IMR-90 (cell line): ENCODE data around the gene DGLUCY. TPM values are rescaled to one million over a fixed set of nuclear protein-coding genes. Genes with fewer than 3 reads are reported as not detected.

Experiments used
- ATAC-seq: fragments of 200-7000 bp; cut with Tn5 transposase; 2 replicates; pipeline ENCODE4 v1.9.1; 2020; ENCODE audit warnings: low read depth, mild to moderate bottlenecking, moderate library complexity
- BruUV-seq: library from RNA; stranded (reverse); fragments of 400-500 nt; replicated peaks from 2 replicates; lab custom pipeline; 2021; lab: Mats Ljungman, UMichigan
- CTCF ChIA-PET: fragments of 300-600 bp; formaldehyde crosslinking; extraction: SDS; loops from one replicate; lab custom pipeline; 2021; ENCODE audit warnings: antibody characterized with exemption; lab: Yijun Ruan, JAX
- POLR2A ChIA-PET: fragments of 300-600 bp; sonication (Branson Sonifier 250); formaldehyde crosslinking; loops from one replicate; lab custom pipeline; 2022; ENCODE audit warnings: antibody characterized with exemption; ENCODE audit not compliant: unreplicated experiment; lab: Charles Lee
- DNase-seq: peaks from one replicate; pipeline ENCODE4 v3.0.0; 2013
- H2AFZ ChIP-seq: replicated peaks from 2 replicates; pipeline ENCODE3; 2013; ENCODE audit warnings: low read length, mild to moderate bottlenecking; ENCODE audit not compliant: poor library complexity
- H2AK5ac ChIP-seq: 2 replicates; pipeline ENCODE4 v1.6.1; 2013; ENCODE audit warnings: low read depth, low read length, inconsistent platforms
- H2AK9ac ChIP-seq: replicated peaks from 2 replicates; pipeline ENCODE3; 2013; ENCODE audit warnings: mild to moderate bottlenecking, low read depth, low read length, moderate library complexity; ENCODE audit not compliant: poor library complexity
- H2BK120ac ChIP-seq: 2 replicates; pipeline ENCODE4 v1.6.1; 2013; ENCODE audit warnings: low read depth, low read length, inconsistent platforms
- H2BK15ac ChIP-seq: 3 replicates; pipeline ENCODE4 v1.6.1; 2013; ENCODE audit warnings: low read depth, low read length, inconsistent platforms
- H2BK20ac ChIP-seq: 2 replicates; pipeline ENCODE4 v1.6.1; 2013; ENCODE audit warnings: low read depth, mild to moderate bottlenecking, inconsistent platforms, low read length, moderate library complexity
- H2BK5ac ChIP-seq: 2 replicates; pipeline ENCODE4 v1.6.1; 2013; ENCODE audit warnings: mild to moderate bottlenecking, low read depth, low read length, inconsistent platforms; ENCODE audit not compliant: poor library complexity, severe bottlenecking
- H3K14ac ChIP-seq: replicated peaks from 2 replicates; pipeline ENCODE4 v1.6.1; 2013; ENCODE audit warnings: low read depth, low read length, inconsistent platforms
- H3K18ac ChIP-seq: 2 replicates; pipeline ENCODE4 v1.6.1; 2013; ENCODE audit warnings: low read depth, low read length, control low read depth
- H3K23ac ChIP-seq: 2 replicates; pipeline ENCODE4 v1.6.1; 2013; ENCODE audit warnings: low read depth, low read length, inconsistent platforms
- H3K27ac ChIP-seq: 2 replicates; pipeline ENCODE4 v1.5.1; 2013; ENCODE audit warnings: mild to moderate bottlenecking, control low read depth, low read length; ENCODE audit not compliant: insufficient read depth
- H3K27me3 ChIP-seq: 2 replicates; pipeline ENCODE4 v1.6.1; 2013; ENCODE audit warnings: low read length; ENCODE audit not compliant: control insufficient read depth, insufficient read depth
- H3K36me3 ChIP-seq: 2 replicates; pipeline ENCODE4 v1.6.1; 2013; ENCODE audit warnings: low read length, mixed read lengths; ENCODE audit not compliant: control insufficient read depth, insufficient read depth
- H3K4ac ChIP-seq: 2 replicates; pipeline ENCODE4 v1.6.1; 2013; ENCODE audit warnings: low read depth, low read length, inconsistent platforms
- H3K4me1 ChIP-seq: 2 replicates; pipeline ENCODE4 v1.6.1; 2013; ENCODE audit warnings: low read length, mixed read lengths; ENCODE audit not compliant: control insufficient read depth, insufficient read depth
- H3K4me2 ChIP-seq: 2 replicates; pipeline ENCODE4 v1.6.1; 2013; ENCODE audit warnings: low read depth, mild to moderate bottlenecking, control low read depth, low read length, moderate library complexity
- H3K4me3 ChIP-seq: 2 replicates; pipeline ENCODE4 v1.5.1; 2013; ENCODE audit warnings: low read depth, mild to moderate bottlenecking, control low read depth, low read length, moderate library complexity; ENCODE audit not compliant: insufficient read depth
- H3K56ac ChIP-seq: 2 replicates; pipeline ENCODE4 v1.6.1; 2013; ENCODE audit warnings: low read length, inconsistent platforms; ENCODE audit not compliant: insufficient read depth; ENCODE audit errors: extremely low read depth
- H3K79me1 ChIP-seq, 2 experiments: 2 replicates each; pipeline ENCODE4 v1.6.1; 2013; ENCODE audit warnings: low read length in 2 of 2, inconsistent platforms in 1 of 2, low read depth in 1 of 2
- H3K9ac ChIP-seq: 2 replicates; pipeline ENCODE4 v1.6.1; 2013; ENCODE audit warnings: low read depth, low read length, control low read depth
- H3K9me1 ChIP-seq: 2 replicates; pipeline ENCODE4 v1.6.1; 2013; ENCODE audit warnings: low read length, inconsistent platforms; ENCODE audit not compliant: insufficient read depth
- H3K9me3 ChIP-seq: 2 replicates; pipeline ENCODE4 v1.6.1; 2013; ENCODE audit warnings: low read length; ENCODE audit not compliant: control insufficient read depth, insufficient read depth
- H4K20me1 ChIP-seq: 2 replicates; pipeline ENCODE4 v1.6.1; 2013; ENCODE audit warnings: low read length, inconsistent platforms; ENCODE audit not compliant: insufficient read depth
- H4K5ac ChIP-seq: 2 replicates; pipeline ENCODE4 v1.6.1; 2013; ENCODE audit warnings: mild to moderate bottlenecking, low read depth, low read length, control low read depth
- H4K8ac ChIP-seq, 2 experiments: 2 replicates each; pipeline ENCODE4 v1.6.1; 2013; ENCODE audit warnings: low read depth in 2 of 2, low read length in 2 of 2, control low read depth in 1 of 2, inconsistent platforms in 1 of 2
- H4K91ac ChIP-seq: 2 replicates; pipeline ENCODE4 v1.6.1; 2013; ENCODE audit warnings: low read depth, low read length, inconsistent platforms; ENCODE audit not compliant: insufficient read depth
- BHLHE40 ChIP-seq: fragments of 150-350 bp; IDR thresholded peaks from 2 replicates; pipeline ENCODE4 v1.6.1; 2016; ENCODE audit warnings: mild to moderate bottlenecking, low read depth, low read length
- CEBPB ChIP-seq: IDR thresholded peaks from 2 replicates; pipeline ENCODE4 v1.6.1; 2012; ENCODE audit warnings: low read depth, low read length, improper control_type of control experiment
- CHD1 ChIP-seq: IDR thresholded peaks from 2 replicates; pipeline ENCODE4 v1.6.1; 2012; ENCODE audit warnings: low read depth, low read length, improper control_type of control experiment
- ELK1 ChIP-seq: fragments of 150-350 bp; IDR thresholded peaks from 2 replicates; pipeline ENCODE4 v1.6.1; 2016; ENCODE audit warnings: low read depth, mild to moderate bottlenecking, low read length, moderate library complexity, borderline replicate concordance
- FOS ChIP-seq: fragments of 150-350 bp; IDR thresholded peaks from 2 replicates; pipeline ENCODE4 v1.6.1; 2016; ENCODE audit warnings: low read depth, low read length
- MAFK ChIP-seq: IDR thresholded peaks from 2 replicates; pipeline ENCODE4 v1.6.1; 2012; ENCODE audit warnings: low read depth, low read length, improper control_type of control experiment
- MAZ ChIP-seq: IDR thresholded peaks from 2 replicates; pipeline ENCODE4 v1.6.1; 2012; ENCODE audit warnings: low read depth, mild to moderate bottlenecking, low read length, improper control_type of control experiment, moderate library complexity, borderline replicate concordance
- MXI1 ChIP-seq: IDR thresholded peaks from 2 replicates; pipeline ENCODE4 v1.6.1; 2012; ENCODE audit warnings: low read depth, mild to moderate bottlenecking, low read length, moderate library complexity, borderline replicate concordance
- NFE2L2 ChIP-seq: fragments of 150-350 bp; IDR thresholded peaks from 2 replicates; pipeline ENCODE4 v1.6.1; 2016; ENCODE audit warnings: low read depth, mild to moderate bottlenecking, low read length
- POLR2A ChIP-seq: IDR thresholded peaks from 2 replicates; pipeline ENCODE4 v1.6.1; 2012; ENCODE audit warnings: mild to moderate bottlenecking, low read depth, low read length
- RAD21 ChIP-seq: IDR thresholded peaks from 2 replicates; pipeline ENCODE4 v1.6.1; 2012; ENCODE audit warnings: low read length, improper control_type of control experiment
- RCOR1 ChIP-seq: IDR thresholded peaks from 2 replicates; pipeline ENCODE4 v1.6.1; 2012; ENCODE audit warnings: mild to moderate bottlenecking, low read length, improper control_type of control experiment; ENCODE audit not compliant: insufficient replicate concordance
- RFX5 ChIP-seq: IDR thresholded peaks from 2 replicates; pipeline ENCODE4 v1.8.0; 2012; ENCODE audit warnings: low read depth, mild to moderate bottlenecking, low read length, moderate library complexity
- SMC3 ChIP-seq: fragments of 150-350 bp; IDR thresholded peaks from 2 replicates; pipeline ENCODE4 v1.6.1; 2016; ENCODE audit warnings: low read depth, mild to moderate bottlenecking, antibody characterized with exemption, low read length, moderate library complexity
- WGBS, 2 experiments: methylation state at CpG; one replicate each; pipeline versions ENCODE4 v1.1.5 to v1.1.7; 2013; ENCODE audit warnings: missing lambda C conversion rate in 2 of 2; ENCODE audit not compliant: insufficient read length in 1 of 2; ENCODE audit errors: extremely low coverage in 2 of 2; 5-methylcytosine and 5-hydroxymethylcytosine counted together
- dilution Hi-C: fragments of 300-500 bp; cut with HindIII; formaldehyde crosslinking; loops from one replicate; pipeline ENCODE4 v1.14.3; 2018; ENCODE audit warnings: low sequenced_read_pairs; ENCODE audit not compliant: unreplicated experiment
- in situ Hi-C: fragments of 300-500 bp; cut with MboI; formaldehyde crosslinking; loops from 3 replicates; pipeline ENCODE4 v1.14.3; 2019; ENCODE audit warnings: low sequenced_read_pairs, inconsistent platforms, mixed read lengths
- intact Hi-C: fragments of 100-400 bp; cut with micrococcal nuclease; formaldehyde crosslinking; loops from 2 replicates; pipeline ENCODE4 v1.10.0; 2022
- polyA plus RNA-seq, 3 experiments: library from polyadenylated mRNA; depleted of rRNA; stranded (reverse); fragments of >200 nt; gene quantifications; 2 replicates each; pipeline ENCODE4 v1.2.3, GENCODE V29; 2012; ENCODE audit warnings: low replicate concordance in 1 of 3
- total RNA-seq: library from RNA; depleted of rRNA; stranded (reverse); fragments of >200 nt; gene quantifications from 2 replicates; pipeline ENCODE4 v1.2.3, GENCODE V29; 2012
- TF ChIP-seq, protein P1 (sequence below): conservative IDR thresholded peaks from 2 replicates; pipeline ENCODE4 v1.5.1; 2012; ENCODE audit warnings: mild to moderate bottlenecking, low read depth, low read length, improper control_type of control experiment
- TF ChIP-seq, protein P2 (sequence below): fragments of 150-350 bp; IDR thresholded peaks from 2 replicates; pipeline ENCODE4 v1.6.1; 2017; ENCODE audit warnings: mild to moderate bottlenecking, antibody characterized with exemption, low read length, low read depth

The DGLUCY gene
- total and polyA plus RNA-seq, 2 of the 4 experiments (the other 2 are of a cell fraction), result 8.5 to 13.3 TPM

- no peak overlapping the region for H4K5ac ChIP-seq
- dilution Hi-C loops, result no loop called here
- H3K36me3 ChIP-seq, result no peaks in the 10 kb centered on the region
- CTCF ChIA-PET, result interaction anchor here (1.2 kb wide), 1 partner anchor 22 kb away, joined by 3 read pairs; no protein-coding TSS in a partner anchor
- H3K79me1 ChIP-seq, result no peaks in the 10 kb centered on the region
- H3K9me3 ChIP-seq, result peaks cover 2% of the 10 kb centered on the region; the same call in 1 of the 2 replicates
- H3K4me1 ChIP-seq, result peaks cover 3% of the 10 kb centered on the region
- H3K4me3 ChIP-seq, result no peak overlapping the region
- H2BK15ac ChIP-seq, result no peak overlapping the region
- H3K4me2 ChIP-seq, result no peak overlapping the region
- no peaks in the 10 kb centered on the region for H4K20me1 ChIP-seq
- ATAC-seq (no peak), DNase-seq (no peak)
- H2BK120ac ChIP-seq, result no peak overlapping the region
- no peak overlapping the region for H3K18ac ChIP-seq
- no peak overlapping the region for H4K91ac ChIP-seq
- no peak overlapping the region for H3K9ac ChIP-seq
- no peak overlapping the region for H3K23ac ChIP-seq
- POLR2A ChIA-PET, result no interaction called here
- in situ Hi-C loops, result no loop called here
- peaks cover 3% of the 10 kb centered on the region for H3K9me1 ChIP-seq
- intact Hi-C loops, result no loop called here
- no peak overlapping the region for H2BK5ac ChIP-seq
- no peak for TF ChIP-seq ELK1
- no peak for TF ChIP-seq CEBPB
- TF ChIP-seq NFE2L2, result no peak
- no peak for TF ChIP-seq MAZ
- TF ChIP-seq POLR2A, result no peak
- no peak for TF ChIP-seq RFX5
- TF ChIP-seq SMC3, result no peak
- TF ChIP-seq, protein P1, sequence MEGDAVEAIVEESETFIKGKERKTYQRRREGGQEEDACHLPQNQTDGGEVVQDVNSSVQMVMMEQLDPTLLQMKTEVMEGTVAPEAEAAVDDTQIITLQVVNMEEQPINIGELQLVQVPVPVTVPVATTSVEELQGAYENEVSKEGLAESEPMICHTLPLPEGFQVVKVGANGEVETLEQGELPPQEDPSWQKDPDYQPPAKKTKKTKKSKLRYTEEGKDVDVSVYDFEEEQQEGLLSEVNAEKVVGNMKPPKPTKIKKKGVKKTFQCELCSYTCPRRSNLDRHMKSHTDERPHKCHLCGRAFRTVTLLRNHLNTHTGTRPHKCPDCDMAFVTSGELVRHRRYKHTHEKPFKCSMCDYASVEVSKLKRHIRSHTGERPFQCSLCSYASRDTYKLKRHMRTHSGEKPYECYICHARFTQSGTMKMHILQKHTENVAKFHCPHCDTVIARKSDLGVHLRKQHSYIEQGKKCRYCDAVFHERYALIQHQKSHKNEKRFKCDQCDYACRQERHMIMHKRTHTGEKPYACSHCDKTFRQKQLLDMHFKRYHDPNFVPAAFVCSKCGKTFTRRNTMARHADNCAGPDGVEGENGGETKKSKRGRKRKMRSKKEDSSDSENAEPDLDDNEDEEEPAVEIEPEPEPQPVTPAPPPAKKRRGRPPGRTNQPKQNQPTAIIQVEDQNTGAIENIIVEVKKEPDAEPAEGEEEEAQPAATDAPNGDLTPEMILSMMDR, result no peak
- no peak for TF ChIP-seq RAD21
- TF ChIP-seq MAFK, result no peak
- TF ChIP-seq, protein P2, sequence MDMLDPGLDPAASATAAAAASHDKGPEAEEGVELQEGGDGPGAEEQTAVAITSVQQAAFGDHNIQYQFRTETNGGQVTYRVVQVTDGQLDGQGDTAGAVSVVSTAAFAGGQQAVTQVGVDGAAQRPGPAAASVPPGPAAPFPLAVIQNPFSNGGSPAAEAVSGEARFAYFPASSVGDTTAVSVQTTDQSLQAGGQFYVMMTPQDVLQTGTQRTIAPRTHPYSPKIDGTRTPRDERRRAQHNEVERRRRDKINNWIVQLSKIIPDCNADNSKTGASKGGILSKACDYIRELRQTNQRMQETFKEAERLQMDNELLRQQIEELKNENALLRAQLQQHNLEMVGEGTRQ, result no peak
- TF ChIP-seq CHD1, result no peak
- no peak for TF ChIP-seq MXI1
- no peak for TF ChIP-seq FOS
- no peak for TF ChIP-seq BHLHE40
- no peak for TF ChIP-seq RCOR1
- no peak overlapping the region for H3K4ac ChIP-seq
- H4K8ac ChIP-seq, result no peak overlapping the region
- no peak overlapping the region for H2AFZ ChIP-seq
- no peak overlapping the region for H2AK9ac ChIP-seq
- H2BK20ac ChIP-seq, result no peak overlapping the region
- H3K27ac ChIP-seq, result no peak overlapping the region
- no peak overlapping the region for H2AK5ac ChIP-seq
- no peaks in the 10 kb centered on the region for H3K27me3 ChIP-seq
- no TSS peak for BruUV-seq
- no peak overlapping the region for H3K56ac ChIP-seq
- 92% methylated on average over 2 of the region's 16 CpGs; no CpG with 5 or more reads in 1 of the 2 experiments for WGBS, 2 experiments
- H3K14ac ChIP-seq, result no peak overlapping the region
These were observed 120.9 kb downstream of the DGLUCY start for GRCh38 chr14:91234791-91235114.
